Activated CD4-positive, alpha-beta T cell treated with anti-CD3 and anti-CD28 coated beads for 48 hours (primary cell): ENCODE data around the gene C1orf185.
"Not testable (repeated sequence)": the region's sequence is repeated elsewhere in the genome, so short reads cannot be mapped to it uniquely, and the experiment has no call there.

ENCODE experiments used
- DNase-seq: peaks from one replicate; pipeline ENCODE4 v3.0.0-alpha.2; 2020

Gene C1orf185

GRCh38 chr1:51101976-51102375, at the start of gene C1orf185:
Gene C1orf185 (plus strand): TSS chr1:51102228. CDS start chr1:51102234, 6 bp downstream.
- no peak for DNase-seq

DNA sequence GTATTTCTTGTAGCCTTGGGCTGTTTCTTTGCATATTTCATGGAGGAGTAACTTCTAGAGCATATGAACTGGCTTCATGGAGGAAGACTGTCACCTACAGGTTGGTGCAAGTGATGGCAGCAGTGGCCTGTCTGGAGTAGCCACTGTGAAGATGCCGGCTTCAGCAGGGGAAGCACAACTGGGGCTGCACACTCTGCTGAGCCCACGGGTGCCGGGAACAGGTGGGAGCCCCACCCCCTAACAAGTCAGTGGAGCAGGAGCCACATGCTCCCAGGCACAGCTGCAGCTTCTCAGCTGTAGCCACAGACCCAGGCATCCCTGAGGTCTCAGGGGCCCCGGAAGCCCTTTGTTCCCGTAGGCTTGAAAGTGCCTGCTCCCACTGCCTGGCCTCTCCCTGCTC, 43.2 kb upstream of the C1orf185 start:
- no peak for DNase-seq

DNA sequence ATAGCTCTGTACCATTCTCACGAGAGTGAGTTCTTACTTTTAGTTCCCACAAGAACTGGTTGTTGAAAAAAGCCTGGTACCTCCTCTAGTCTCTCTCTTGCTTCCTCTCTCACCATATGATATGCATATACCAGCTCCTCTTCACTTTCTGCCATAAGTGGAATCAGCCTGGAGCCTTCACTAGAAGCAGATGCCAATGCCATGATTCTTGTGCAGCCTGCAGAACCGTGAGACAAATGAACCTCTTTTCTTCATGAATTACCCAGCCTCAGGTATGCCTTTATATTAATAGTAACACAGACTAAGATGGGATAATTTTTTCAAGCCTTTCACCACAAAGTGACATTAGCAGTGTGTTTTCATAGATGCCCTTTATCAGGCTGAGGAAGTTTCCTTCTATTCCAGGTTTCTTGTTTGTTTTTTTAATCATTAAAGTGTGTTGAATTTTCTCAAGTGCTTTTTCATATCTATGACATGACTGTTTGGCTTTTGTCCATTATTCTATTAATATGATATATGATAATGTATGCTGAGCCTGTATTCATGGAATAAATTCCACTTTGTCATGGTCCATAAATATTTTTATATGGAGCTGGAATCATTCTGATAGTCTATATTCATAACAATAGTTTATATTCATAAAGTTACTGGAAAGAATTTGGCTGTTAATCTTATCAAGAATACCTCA, 40.7 kb upstream of the C1orf185 start:
- DNase-seq, result no peak

GRCh38 chr1:51063121-51063520, 38.9 kb upstream of the C1orf185 start:
- DNase-seq, result no peak

DNA sequence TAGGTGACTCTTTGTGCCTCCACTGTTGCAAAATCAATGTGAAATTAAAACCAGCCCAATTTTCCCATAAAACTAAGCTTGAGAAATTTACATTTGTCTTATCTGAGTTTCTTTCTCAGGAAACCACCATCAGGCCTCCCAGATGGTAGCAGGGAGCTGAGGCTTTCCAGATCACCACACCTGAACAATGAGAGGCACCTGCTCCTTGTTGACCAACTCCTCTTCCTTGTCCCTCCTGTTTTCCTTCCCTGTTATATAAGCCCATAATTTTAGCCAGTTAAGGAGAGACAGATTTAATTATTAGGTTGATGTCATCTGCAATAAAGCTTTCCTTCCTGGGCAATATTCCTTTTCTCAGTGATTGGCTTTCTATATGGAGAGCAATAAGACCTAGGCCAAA, 32.0 kb upstream of the C1orf185 start:
- no peak for DNase-seq

GRCh38 chr1:51070640-51071039, 31.4 kb upstream of the C1orf185 start:
- DNase-seq, result no peak

GRCh38 chr1:51071291-51072042, 30.6 kb upstream of the C1orf185 start:
- no peak for DNase-seq

DNA sequence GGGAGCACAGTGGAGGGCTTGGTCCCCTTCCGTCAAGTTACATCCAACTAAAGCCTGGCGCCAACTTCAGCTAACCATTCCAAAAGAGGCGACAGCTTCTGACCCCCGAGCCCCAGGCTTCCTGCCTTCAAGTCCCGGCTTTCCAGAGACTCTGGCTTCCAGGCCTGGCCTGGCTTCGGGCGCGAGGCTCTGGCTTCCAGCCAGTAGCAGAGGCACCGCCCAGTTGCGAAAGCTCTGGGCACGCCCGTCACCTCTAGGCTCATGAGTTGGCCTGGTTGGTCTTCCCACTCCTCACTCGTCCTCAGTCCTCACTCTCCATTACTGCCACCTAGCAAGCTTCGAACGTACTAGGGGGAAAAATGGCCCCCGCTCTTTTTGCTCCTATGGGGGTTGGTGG, 30.0 kb upstream of the C1orf185 start:
- no peak for DNase-seq

DNA sequence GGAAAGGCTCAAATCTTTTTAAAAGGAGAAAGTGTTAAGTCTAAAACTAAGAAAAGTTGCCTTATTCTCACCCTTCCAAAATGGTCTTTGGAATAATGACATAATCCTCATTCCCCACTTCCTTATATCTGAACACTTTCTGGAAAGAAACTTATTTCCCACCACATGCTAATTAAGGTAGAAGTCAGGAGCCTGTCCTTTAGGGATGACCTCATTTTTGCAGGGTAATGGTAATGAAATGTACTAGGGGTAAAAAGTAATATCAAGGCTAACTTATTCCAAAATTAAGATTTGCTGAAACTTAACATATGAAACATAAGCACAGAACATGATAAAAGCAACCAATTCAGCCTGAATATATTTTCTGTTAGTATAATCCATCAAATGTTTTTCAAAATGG, 29.4 kb upstream of the C1orf185 start:
- DNase-seq, result no peak

DNA sequence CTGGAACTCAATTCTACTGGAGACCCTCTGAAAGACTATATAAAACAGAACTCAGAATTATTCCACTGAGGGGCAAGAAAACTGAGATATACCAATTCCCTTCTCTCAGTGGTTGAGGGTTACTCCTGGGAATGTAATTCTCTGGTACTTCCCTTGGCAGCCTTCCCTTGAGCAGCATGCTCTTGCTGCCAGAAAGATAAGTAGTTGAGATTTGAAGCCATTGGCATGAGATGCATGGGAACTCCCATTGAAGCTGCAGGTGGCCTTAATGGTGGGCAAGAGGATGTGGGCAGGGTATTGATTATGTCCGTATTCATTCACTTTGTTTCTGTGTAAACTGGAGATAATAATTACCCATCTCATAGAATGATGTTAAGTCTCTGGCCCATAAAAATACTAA, 28.6 kb upstream of the C1orf185 start:
- DNase-seq, result no peak

GRCh38 chr1:51086496-51087271, 15.3 kb upstream of the C1orf185 start:
- DNase-seq, result no peak

- no peak for DNase-seq
These were observed 13.6 kb upstream of the C1orf185 start for GRCh38 chr1:51088474-51088873.

DNA sequence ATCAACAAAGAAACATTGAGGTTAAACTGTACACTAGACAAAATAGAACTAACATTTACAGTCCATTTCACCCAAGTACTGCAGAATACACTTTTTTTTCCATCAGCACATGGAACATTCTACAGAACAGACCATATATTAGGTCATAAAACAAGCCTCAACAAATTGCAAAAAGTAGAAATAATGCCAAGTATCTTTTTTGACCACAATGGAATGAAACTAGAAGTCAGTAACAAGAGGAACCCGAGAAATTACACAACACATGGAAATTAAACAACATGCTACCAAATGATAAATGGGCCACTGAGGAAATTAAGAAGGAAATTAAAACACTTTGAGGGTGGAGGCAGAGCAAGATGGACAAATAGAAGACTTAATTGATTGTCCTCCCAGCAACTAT, 8.4 kb upstream of the C1orf185 start:
- DNase-seq, result no peak

DNA sequence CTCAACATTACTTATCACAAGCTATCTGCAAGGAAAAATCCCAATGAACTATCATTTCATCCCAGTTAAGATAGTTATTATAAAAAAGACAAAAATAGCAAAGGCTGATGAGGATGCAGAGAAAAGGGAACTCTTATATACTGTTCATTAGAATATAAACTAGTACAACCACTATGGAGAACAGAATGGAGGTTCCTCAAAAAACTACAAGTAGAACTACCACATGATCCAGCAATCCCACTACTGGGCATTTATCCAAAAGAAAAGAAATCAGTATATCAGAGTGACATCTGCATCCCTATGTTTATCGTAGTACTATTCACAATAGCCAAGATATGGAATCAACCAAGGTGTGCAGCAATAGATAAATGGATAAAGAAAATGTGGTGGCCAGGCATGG, 4.9 kb upstream of the C1orf185 start:
- no peak for DNase-seq

DNA sequence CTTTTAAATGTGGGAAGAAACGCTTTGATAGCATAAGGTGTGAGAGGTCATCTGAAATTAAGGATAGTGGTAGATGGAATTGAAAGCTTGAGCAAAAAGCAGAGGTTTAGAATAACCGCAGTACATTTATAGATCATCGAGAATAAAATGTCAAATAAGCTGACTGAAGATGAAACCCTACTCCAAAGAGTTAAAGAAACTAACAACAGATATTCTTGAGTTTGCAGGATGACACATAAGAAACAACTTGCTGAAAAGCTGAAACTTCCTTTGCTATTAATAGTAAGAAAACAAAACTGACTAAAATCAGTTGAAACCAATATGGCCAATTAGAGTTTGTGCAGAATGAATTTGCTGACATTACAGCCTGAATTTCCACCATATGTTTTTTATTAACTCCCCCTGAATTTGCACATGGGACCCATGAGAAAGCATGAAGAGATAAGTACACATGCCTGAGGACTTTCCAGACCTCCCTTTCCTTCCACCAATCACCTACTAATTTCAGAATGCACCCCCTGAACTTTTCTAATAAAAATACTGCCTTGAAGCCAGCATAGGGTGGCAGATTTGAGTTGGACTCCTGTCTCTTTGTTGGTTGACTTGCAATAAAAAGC, 1.7 kb upstream of the C1orf185 start:
- no peak for DNase-seq

GRCh38 chr1:51114137-51114536, 12.1 kb downstream of the C1orf185 start:
- no peak for DNase-seq

- no peak for DNase-seq
These were observed 13.8 kb downstream of the C1orf185 start for GRCh38 chr1:51115714-51116404.

- no peak for DNase-seq
These were observed 17.3 kb downstream of the C1orf185 start for GRCh38 chr1:51119331-51119730.

DNA sequence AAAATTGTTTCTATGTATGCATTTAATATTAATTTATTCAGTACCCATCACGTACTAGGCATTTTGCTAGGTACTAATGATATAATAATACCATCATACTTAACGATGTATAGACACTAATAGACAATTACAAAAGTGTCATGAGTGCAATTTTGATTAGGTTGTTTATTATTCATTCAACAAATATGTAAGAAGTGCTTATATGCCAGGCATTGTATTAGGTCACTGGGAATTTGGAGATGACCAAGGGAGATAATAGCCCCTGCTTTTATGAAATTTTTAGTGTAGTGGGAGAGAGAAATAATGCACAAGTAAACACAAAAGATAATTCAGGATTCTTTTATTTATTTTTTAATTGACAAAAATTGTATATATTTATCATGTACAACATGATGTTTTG, 18.6 kb downstream of the C1orf185 start:
- DNase-seq, result no peak

DNA sequence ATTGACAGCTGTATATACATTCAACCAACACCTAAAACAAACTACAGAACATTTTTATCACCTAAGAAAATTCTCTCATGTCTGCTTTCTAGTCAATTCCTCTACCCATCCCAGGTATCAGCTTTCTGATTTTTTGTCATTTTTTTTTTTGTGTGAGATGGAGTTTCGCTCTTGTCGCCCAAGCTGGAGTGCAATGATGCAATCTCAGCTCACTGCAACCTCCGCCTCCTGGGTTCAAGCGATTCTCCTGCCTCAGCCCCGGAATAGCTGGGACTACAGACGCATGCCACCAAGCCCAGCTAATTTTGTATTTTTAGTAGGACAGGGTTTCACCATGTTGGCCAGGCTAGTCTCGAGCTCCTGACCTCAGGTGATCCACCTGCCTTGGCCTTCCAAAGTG, 25.1 kb downstream of the C1orf185 start:
- not testable (repeated sequence) for DNase-seq

DNA sequence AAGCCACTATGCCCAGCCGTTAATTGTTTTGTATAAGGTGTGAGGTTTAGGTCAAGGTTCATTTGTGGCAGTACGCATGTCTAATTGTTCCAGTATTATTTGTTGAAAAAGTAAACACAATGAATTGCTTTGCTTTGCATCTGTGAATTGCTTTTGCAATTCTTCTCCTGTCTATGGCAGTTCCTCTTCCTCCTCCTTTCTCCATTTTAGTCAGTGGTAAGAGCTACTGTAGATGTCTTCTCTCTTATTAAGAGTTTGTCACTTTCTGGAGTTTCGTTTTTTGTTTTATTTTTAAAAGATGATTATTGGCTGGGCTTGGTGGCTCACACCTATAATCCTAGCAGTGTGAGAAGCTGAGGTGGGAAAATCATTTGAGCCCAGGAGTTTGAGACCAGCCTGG, 29.2 kb downstream of the C1orf185 start:
- no peak for DNase-seq

DNA sequence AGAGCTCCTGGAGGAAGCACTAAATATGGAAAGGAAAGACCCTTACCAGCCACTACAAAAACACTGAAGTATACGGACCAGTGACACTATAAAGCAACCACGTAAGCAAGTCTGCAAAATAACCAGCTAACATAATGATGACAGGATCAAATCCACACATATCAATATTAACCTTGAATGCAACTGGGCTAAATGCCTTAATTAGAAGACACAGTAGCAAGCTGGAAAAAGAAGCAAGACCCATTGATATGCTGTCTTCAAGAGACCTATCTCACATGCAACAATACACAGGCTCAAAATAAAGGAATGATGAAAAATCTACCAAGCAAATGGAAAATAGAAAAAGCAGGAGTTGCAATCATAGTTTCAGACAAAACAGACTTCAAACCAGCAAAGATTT, 31.0 kb downstream of the C1orf185 start:
- DNase-seq, result no peak

DNA sequence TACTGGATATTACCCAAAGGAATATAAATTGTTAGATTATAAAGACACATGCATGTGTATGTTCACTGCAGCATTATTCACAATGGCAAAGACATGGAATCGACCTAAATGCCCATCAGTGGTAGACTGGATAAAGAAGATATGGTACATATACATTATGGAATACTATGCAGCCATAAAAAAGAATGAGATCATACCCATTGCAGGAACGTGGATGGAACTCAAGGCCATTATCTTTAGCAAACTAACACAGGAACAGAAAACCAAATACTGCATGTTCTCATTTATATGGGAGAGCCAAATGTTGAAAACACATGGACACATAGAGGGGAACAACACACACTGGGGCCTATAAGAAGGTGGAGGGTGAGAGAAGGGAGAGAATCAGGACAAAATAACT, 35.7 kb downstream of the C1orf185 start:
- not testable (repeated sequence) for DNase-seq
